HAP-1 (cell line): ENCODE data around the gene DLG2.
"Not testable (repeated sequence)": the region's sequence is repeated elsewhere in the genome, so short reads cannot be mapped to it uniquely, and the experiment has no call there.

Source experiments
- DNase-seq, 2 experiments: peaks; one replicate each; pipeline ENCODE4 v3.0.0-alpha.2; 2016 to 2020; ENCODE audit warnings: low spot score in 2 of 2
- H3K27me3 ChIP-seq: fragments of 250-450 bp; sonication (Bioruptor Pico); 2 replicates; pipeline ENCODE4 v1.5.1; 2020; ENCODE audit warnings: low read depth, mild to moderate bottlenecking, moderate library complexity
- H3K36me3 ChIP-seq: fragments of 250-450 bp; sonication (Bioruptor Pico); replicated peaks from 2 replicates; pipeline ENCODE4 v1.5.1; 2020; ENCODE audit warnings: mild to moderate bottlenecking
- H3K4me1 ChIP-seq: fragments of 250-450 bp; sonication (Bioruptor Pico); 2 replicates; pipeline ENCODE4 v1.5.1; 2020; ENCODE audit warnings: mild to moderate bottlenecking
- H3K4me3 ChIP-seq: fragments of 250-450 bp; sonication (Bioruptor Pico); 2 replicates; pipeline ENCODE4 v1.5.1; 2020; ENCODE audit warnings: mild to moderate bottlenecking, moderate library complexity
- H3K9me3 ChIP-seq: fragments of 250-450 bp; sonication (Bioruptor Pico); 2 replicates; pipeline ENCODE4 v1.5.1; 2020; ENCODE audit warnings: mild to moderate bottlenecking, moderate library complexity
- in situ Hi-C: fragments of 300-500 bp; cut with MboI; formaldehyde crosslinking; loops from 3 replicates; pipeline ENCODE4 v1.14.3; 2020; ENCODE audit warnings: low sequenced_read_pairs, inconsistent platforms, mixed read lengths

The DLG2 gene

DNA sequence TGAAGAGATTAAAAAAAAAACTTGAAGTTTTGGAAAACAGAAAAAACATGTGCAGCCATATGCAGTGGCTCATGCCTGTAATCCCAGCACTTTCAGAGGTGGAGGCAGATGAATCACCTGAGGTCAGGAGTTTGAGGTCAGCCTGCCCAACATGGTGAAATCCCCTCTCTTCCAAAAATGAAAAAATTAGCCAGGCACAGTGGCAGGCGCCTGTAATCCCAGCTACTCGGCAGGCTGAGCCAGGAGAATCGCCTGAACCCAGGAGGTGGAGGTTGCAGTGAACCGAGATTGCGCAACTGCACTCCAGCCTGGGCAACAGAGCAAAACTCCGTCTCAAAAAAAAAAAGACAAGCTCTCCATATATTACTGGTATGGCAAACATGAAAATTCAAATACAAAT, 7.6 kb downstream of the DLG2 start:
- Histone ChIP-seq H3K9me3 (no peaks in the 10 kb centered on the region), H3K4me3 (no peak overlapping the region), H3K4me1 (peaks cover 5% of the 10 kb centered on the region; the same call in 1 of the 2 replicates), H3K36me3 (no peaks in the 10 kb centered on the region), H3K27me3 (no peaks in the 10 kb centered on the region)
- in situ Hi-C loops, result no loop called here
- no peak for DNase-seq

- H3K4me3 ChIP-seq, H3K36me3 ChIP-seq, H3K27me3 ChIP-seq, H3K9me3 ChIP-seq, in situ Hi-C loops, DNase-seq: not testable (repeated sequence)
- peaks cover 10% of the 10 kb centered on the region for H3K4me1 ChIP-seq
Observed at GRCh38 chr11:85611643-85612042, 15.5 kb downstream of the DLG2 start.

DNA sequence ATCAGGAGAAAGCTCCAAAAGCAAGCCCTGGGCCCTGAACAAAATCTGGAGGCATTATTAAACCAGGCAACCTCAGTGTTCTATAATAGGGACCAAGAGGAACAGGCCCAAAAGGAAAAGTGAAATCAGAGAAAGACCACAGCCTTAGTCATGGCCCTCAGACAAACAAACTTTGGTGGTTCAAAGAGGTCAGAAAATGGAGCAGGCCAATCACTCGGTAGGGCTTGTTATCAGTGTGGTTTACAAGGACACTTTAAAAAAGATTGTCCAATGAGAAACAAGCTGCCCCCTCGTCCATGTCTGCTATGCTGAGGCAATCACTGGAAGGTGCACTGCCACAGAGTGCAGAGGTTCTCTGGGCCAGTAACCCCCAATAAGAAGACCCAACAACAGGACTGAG, 17.9 kb downstream of the DLG2 start:
- H3K9me3 ChIP-seq, H3K36me3 ChIP-seq, H3K27me3 ChIP-seq, in situ Hi-C loops, DNase-seq, H3K4me3 ChIP-seq: not testable (repeated sequence)
- peaks cover 10% of the 10 kb centered on the region for H3K4me1 ChIP-seq

GRCh38 chr11:85608621-85609020, 18.5 kb downstream of the DLG2 start:
- H3K9me3 ChIP-seq, in situ Hi-C loops, H3K27me3 ChIP-seq, H3K36me3 ChIP-seq, H3K4me3 ChIP-seq: not testable (repeated sequence)
- H3K4me1 ChIP-seq, result peaks cover 10% of the 10 kb centered on the region
- DNase-seq, result peak in 1 of 2 experiments; percentile 43

GRCh38 chr11:85606237-85606636, 20.9 kb downstream of the DLG2 start:
- in situ Hi-C loops, H3K27me3 ChIP-seq, H3K36me3 ChIP-seq, H3K4me3 ChIP-seq, DNase-seq, H3K9me3 ChIP-seq: not testable (repeated sequence)
- peaks cover 13% of the 10 kb centered on the region for H3K4me1 ChIP-seq

GRCh38 chr11:85603220-85603619, 23.9 kb downstream of the DLG2 start:
- no peak for DNase-seq
- Histone ChIP-seq H3K9me3 (no peaks in the 10 kb centered on the region), H3K4me3 (no peak overlapping the region), H3K27me3 (no peaks in the 10 kb centered on the region), H3K4me1 (peaks cover 8% of the 10 kb centered on the region; the same call in 1 of the 2 replicates), H3K36me3 (no peaks in the 10 kb centered on the region)
- in situ Hi-C loops, result no loop called here

DNA sequence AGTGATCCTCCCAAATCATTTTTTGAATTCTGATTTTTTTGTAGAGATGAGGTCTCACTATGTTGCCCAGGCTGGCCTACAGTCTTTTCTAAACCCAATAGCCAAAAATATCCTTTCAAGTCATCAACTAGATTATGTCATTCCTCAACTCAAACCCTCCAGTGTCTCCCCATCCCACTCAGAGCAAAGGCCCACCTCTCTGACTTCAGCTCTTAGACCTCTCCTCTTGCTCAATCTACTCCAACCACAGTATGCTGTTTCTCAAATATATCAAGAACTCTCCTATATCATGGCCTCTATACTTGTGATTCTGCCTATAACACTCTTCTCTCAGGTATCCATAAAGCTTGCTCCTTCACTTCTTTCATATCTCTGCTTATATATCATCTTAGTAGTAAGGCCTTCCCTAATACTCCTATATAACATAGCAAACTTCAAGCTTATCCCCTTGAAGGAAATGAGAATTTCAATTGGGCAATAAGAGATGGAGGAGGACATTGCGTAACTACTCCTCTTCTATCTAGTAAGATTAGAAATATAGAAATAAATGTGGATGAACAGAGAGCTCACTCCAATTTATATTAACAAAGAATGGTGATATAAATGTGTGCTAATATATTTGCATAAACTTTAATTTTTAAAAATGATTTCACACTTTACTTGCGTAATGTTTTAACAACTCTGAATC, 24.5 kb downstream of the DLG2 start:
- Histone ChIP-seq H3K27me3 (no peaks in the 10 kb centered on the region), H3K36me3 (no peaks in the 10 kb centered on the region), H3K4me1 (peaks cover 6% of the 10 kb centered on the region; the same call in 1 of the 2 replicates), H3K4me3 (no peak overlapping the region), H3K9me3 (no peaks in the 10 kb centered on the region)
- in situ Hi-C loops, result no loop called here
- no peak for DNase-seq

GRCh38 chr11:85599083-85599482, 28.1 kb downstream of the DLG2 start:
- peaks cover 20% of the 10 kb centered on the region for H3K4me1 ChIP-seq
- no peak for DNase-seq
- H3K4me3 ChIP-seq, result no peak overlapping the region
- H3K27me3 ChIP-seq, result no peaks in the 10 kb centered on the region
- no peaks in the 10 kb centered on the region for H3K36me3 ChIP-seq
- in situ Hi-C loops, result loop anchor here (25.0 kb wide), 2 partner anchors 812 to 1062 kb away; no protein-coding TSS in a partner anchor
- H3K9me3 ChIP-seq, result no peaks in the 10 kb centered on the region

- H3K4me3 ChIP-seq, result no peak overlapping the region
- in situ Hi-C loops, result loop anchor here (25.0 kb wide), 2 partner anchors 810 to 1060 kb away; no protein-coding TSS in a partner anchor
- no peaks in the 10 kb centered on the region for H3K27me3 ChIP-seq
- DNase-seq, result no peak
- H3K9me3 ChIP-seq, result no peaks in the 10 kb centered on the region
- H3K4me1 ChIP-seq, result peaks cover 20% of the 10 kb centered on the region
- no peaks in the 10 kb centered on the region for H3K36me3 ChIP-seq
Observed at GRCh38 chr11:85596886-85597285, 30.3 kb downstream of the DLG2 start.

DNA sequence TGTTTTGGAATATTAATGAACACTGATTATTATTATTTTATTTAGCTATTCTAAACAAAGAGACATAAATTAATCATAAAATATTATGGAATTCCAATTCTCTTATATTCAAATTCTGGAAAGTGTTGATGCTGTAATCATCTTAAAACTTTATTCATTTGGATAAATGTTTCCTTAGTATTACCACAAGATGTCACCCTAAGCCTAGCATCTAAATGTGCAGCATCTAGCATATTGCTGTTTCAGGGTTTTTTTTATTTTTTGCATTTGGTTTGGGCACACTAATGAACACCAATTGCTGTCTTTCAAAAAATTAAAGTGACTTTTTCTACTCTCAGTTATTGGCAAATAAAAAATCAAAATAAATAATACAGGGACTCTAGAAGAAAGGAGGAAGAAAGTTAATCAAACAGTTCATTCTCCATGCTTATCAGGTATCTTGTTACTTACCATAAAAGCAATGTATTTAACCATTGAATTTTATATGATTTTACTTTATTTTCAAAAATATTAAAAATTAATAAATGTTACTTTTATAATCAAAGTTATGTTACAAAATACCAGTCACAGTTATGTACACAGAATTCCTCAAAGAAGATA, 31.8 kb downstream of the DLG2 start:
- no peaks in the 10 kb centered on the region for H3K9me3 ChIP-seq

GRCh38 chr11:85590848-85591483, 36.2 kb downstream of the DLG2 start:
- in situ Hi-C loops, result loop anchor here (25.0 kb wide), 2 partner anchors 804 to 1054 kb away; no protein-coding TSS in a partner anchor
- H3K4me1 ChIP-seq, result peaks cover 9% of the 10 kb centered on the region

More for the DNA sequence above, 31.8 kb downstream of the DLG2 start:
- Histone ChIP-seq H3K27me3 (no peaks in the 10 kb centered on the region), H3K36me3 (no peaks in the 10 kb centered on the region), H3K4me1 (peaks cover 16% of the 10 kb centered on the region), H3K4me3 (no peak overlapping the region)
- in situ Hi-C loops, result loop anchor here (25.0 kb wide), 2 partner anchors 808 to 1058 kb away; no protein-coding TSS in a partner anchor
- DNase-seq, result peak in 1 of 2 experiments; percentile 74

GRCh38 chr11:85589373-85589772, 37.8 kb downstream of the DLG2 start:
- in situ Hi-C loops, result loop anchor here (25.0 kb wide), 2 partner anchors 802 to 1052 kb away; no protein-coding TSS in a partner anchor

More at GRCh38 chr11:85590848-85591483, 36.2 kb downstream of the DLG2 start:
- Histone ChIP-seq H3K4me3 (no peak overlapping the region), H3K27me3 (no peaks in the 10 kb centered on the region), H3K9me3 (peaks cover 3% of the 10 kb centered on the region; the same call in 1 of the 2 replicates), H3K36me3 (no peaks in the 10 kb centered on the region; the same call in 1 of the 2 replicates)
- DNase-seq, result peak in 1 of 2 experiments; percentile 69

GRCh38 chr11:85582111-85582510, 45.0 kb downstream of the DLG2 start:
- H3K4me3 ChIP-seq, result no peak overlapping the region
- H3K9me3 ChIP-seq, result no peaks in the 10 kb centered on the region; the same call in 1 of the 2 replicates
- in situ Hi-C loops, result loop anchor here (25.0 kb wide), 2 partner anchors 795 to 1045 kb away; no protein-coding TSS in a partner anchor
- H3K27me3 ChIP-seq, result no peaks in the 10 kb centered on the region
- H3K36me3 ChIP-seq, result no peaks in the 10 kb centered on the region
- DNase-seq, result no peak
- no peaks in the 10 kb centered on the region for H3K4me1 ChIP-seq

More at GRCh38 chr11:85589373-85589772, 37.8 kb downstream of the DLG2 start:
- peak; percentile 40 to 71 for DNase-seq
- Histone ChIP-seq H3K9me3 (peaks cover 3% of the 10 kb centered on the region; the same call in 1 of the 2 replicates), H3K4me3 (no peak overlapping the region), H3K27me3 (no peaks in the 10 kb centered on the region), H3K4me1 (peaks cover 9% of the 10 kb centered on the region), H3K36me3 (no peaks in the 10 kb centered on the region; the same call in 1 of the 2 replicates)
